Activated CD4-positive, CD25-positive, alpha-beta regulatory T cell treated with anti-CD3 and anti-CD28 coated beads, Interleukin-2, amount 50 U/mL, for 72 hours (primary cell): ENCODE results near the gene AKT1S1.

Experiments
- DNase-seq: peaks from one replicate; pipeline ENCODE4 v3.0.0; 2021

The AKT1S1 gene

DNA sequence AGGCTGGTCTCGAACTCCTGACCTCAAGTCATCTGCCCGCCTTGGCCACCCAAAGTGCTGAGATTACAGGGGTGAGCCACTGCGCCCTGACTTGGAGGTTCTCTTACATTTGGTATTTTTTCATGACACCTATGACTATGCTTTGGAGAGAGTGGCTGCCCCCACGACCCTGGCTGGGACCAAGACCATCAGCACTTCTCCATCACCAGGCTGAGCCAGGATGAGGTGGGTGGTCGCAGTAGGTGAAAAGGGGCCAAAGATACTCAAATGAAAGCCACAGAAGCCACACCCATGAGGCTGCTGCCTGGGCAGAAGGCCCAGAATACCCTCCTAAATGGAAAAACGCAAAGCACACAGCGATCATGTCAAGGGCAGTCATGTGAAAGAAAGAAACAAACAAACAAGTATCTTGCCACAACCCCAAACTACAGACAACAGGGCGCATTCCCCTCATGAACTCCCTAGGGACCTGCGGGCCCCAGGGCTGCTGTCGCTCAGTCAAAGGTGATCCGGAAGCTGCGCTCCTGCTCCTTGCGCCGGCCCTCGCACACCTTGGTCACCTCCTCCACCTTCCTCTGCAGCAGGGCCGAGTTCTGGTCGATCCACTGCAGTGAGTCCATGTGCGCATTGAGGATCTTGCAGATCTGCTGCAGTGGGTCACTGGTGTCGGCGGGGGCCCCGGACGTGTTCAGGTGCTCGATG, 30.7 kb upstream of the AKT1S1 start:
- DNase-seq: no peak

DNA sequence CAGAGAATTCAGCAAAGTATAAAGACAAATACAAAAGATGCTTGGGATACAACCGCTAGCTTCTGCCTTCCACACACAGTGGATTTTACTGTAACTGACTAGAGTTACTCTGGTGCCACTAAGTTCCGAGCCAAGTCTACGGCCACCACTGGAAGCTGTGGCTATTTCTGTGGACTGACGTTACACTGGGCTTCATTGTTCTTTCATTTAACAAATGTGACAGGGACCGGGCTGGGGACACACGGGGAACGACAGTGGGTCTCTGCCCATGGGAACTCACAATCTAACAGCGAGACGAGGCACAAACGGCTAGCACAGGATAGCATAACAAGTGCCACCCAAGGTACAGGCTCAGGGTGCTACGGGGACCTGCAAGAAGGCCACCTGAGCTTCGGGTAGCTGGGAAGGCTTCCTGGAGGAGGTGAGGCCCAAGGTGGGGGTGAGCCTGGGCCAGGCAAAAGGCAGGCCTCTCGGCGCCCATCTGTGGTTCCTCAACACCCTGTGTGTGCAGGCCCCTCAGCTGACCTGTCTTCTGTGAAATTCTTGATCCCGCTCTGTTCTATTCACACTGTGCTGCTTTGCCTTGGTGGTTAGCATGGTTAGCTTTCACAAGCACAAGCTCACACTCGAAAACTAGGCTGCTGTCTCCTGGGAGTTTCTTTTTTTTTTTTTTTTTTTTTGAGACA, 29.9 kb upstream of the AKT1S1 start:
- no peak for DNase-seq

DNA sequence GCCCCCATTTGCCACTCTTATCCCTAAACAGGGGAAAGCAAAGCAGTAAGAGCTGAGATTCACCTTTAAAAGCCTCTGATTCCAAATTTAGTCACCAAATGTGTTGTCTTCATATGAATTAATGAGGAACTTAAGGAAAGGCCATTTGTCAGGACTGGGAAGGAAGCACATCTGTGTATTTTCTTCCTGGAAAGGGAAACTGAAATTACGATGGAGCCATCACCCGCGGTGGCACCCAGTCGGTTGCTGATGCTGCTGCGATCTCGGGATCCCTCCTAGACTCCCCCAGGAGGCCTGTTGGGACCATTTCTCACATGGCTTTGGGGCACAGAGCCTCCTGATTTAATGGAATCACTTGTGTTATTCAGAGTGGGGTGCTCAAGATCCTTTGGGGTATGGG, 27.0 kb upstream of the AKT1S1 start:
- DNase-seq: no peak

GRCh38 chr19:49896863-49897621, 19.9 kb upstream of the AKT1S1 start, which contains the start of gene IL4I1:
TSS of gene IL4I1 (minus strand) at chr19:49896887. CDS start at chr19:49896160, 727 bp downstream.
- DNase-seq: peak; percentile 64

DNA sequence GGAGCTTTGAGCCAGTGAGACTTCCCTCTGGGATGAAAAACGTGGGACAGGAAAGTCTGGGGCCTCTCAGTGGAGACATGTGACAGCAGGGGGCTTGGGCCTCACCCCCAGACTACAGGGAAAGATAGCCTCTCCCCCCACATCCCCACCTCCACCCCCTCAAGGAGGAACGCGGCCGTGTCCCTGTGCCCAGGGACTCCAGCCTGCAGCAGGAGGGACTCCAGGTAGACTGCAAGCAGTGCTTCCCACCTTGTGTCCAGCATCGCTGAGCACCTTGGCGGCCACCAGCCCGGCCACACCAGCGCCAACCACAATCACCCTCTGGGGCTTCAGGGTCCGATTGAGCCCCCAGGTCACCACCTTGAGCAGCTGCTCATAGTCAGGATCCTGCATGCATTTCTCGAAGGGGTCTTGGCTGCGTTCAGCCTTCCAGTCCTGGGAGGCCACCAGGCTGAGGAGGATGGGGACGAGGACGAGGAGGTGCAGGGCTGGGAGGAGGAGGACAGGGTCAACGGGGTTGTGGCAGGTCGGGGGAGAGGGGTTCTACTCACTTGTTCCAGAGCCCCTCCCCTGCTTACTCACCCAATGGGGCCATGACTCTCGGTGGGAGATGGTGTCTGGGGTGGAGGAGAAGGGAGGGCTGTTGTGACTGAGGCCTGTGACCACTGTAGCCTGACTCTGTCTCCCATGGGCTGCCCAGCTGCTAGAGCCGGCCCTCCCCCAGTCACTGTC, 18.6 kb upstream of the AKT1S1 start:
- no peak for DNase-seq

DNA sequence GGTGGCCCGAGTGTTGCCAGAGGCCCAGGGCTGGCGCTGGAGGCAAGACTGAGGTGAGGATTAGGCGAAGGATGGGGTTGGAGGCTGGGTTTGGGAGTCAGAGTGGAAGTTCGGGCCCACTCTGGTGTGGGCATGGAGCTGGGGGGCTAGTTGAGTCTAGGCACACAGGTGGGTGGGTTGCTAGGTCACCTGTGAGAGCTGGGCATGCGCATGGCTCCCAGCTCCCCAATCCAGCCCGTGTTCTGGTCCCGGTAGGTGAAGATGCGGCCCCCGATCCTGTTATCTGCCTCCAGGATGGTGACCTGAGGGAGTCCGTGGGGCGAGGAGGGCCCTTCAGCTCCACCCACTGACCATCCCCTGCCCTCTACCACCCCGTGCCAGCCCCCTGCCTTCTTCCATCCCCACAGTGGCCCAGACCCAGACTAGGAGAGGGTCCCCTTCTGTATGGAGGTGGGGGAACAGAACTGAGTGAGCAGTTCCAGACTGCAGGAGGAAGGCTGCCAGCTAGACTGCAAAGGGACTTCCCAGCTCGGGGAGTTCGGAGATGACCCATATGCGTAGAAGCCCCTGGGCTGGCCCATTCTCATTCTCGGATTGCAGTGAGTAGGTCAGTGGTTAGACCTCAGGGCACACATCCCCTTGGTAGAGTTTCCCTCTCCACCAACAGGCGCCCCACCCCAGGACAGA, 17.9 kb upstream of the AKT1S1 start:
- peak; percentile 50 for DNase-seq

DNA sequence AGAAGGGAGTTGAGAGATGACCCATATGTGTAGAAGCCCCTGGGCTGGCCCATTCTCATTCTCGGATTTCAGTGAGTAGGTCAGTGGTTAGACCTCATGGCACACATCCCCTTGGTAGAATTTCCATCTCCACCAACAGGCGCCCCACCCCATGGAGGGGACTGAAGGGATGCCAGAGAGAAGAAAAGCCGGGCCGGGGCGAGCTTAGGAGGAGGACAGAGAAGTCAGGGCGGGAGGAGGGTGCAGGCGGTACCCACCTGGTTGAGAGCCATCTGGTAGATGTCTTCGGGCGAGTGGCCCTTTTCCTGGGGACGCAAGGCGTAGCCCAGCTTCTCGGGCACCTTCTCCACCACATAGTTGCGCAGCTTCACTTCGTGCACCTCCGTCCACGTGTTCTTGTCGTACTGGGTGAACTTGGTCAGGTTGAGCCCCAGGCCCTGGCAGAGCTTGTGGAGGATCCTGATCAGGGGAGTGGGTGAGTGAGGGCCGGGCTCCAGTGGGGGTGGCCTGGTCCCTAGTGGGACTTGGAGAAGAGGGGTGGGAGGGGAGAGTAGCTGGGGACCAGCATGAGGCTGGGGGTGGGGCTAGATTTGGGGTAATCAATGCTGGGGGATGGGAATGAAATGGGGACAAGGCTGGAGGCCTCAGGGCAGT, 17.0 kb upstream of the AKT1S1 start:
- DNase-seq: no peak

- DNase-seq: no peak
Observed at GRCh38 chr19:49892716-49893115, 15.6 kb upstream of the AKT1S1 start.

GRCh38 chr19:49891393-49891792, 14.2 kb upstream of the AKT1S1 start:
- DNase-seq: no peak

GRCh38 chr19:49890349-49891311, 13.5 kb upstream of the AKT1S1 start:
- peak; percentile 57 for DNase-seq

GRCh38 chr19:49889687-49890348, 12.7 kb upstream of the AKT1S1 start:
- peak; percentile 76 for DNase-seq

DNA sequence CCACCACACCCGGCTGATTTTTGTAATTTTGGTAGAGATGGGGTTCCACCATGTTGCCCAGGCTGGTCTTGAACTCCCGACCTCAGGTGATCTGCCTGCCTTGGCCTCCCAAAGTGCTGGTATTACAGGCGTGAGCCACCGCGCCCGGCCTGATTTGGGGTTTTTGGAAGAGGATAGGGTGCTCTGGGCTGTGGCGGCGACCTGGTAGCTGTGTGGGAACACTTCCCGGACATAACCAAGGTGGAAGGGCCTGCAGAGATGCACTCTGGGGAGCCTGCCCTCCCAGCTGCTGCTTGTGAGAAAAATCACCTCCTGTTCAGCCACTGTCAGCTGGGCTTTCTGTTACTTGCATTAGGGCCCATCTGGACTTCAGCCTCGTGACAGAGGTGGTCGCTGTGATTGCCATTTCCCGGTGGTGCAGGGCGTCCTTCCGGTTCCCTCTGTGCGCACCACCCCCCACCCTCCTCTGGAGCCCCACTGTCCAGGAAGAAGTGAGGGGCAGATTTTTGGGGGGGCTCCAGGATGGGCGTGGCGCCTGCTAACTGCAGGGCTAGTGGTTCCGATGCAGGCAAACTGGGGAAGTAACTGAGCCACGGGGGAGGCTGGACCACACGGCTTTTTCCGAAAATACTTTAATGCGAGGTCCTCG, 12.0 kb upstream of the AKT1S1 start:
- DNase-seq: no peak

DNA sequence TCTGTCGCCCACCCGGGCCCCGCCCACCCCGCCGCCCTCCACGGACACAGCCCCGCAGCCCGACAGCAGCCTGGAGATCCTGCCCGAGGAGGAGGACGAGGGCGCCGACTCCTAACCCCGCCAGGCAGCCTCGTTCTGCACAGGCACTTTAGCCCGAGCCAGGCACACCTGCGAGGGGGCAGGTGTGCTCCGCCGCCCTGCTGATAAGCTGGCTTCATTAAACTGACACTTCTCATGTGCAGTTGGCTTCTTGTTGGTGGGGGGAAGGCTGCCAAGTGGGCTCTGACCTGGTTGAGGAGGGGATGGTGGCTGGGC, 11.3 kb upstream of the AKT1S1 start:
- no peak for DNase-seq

DNA sequence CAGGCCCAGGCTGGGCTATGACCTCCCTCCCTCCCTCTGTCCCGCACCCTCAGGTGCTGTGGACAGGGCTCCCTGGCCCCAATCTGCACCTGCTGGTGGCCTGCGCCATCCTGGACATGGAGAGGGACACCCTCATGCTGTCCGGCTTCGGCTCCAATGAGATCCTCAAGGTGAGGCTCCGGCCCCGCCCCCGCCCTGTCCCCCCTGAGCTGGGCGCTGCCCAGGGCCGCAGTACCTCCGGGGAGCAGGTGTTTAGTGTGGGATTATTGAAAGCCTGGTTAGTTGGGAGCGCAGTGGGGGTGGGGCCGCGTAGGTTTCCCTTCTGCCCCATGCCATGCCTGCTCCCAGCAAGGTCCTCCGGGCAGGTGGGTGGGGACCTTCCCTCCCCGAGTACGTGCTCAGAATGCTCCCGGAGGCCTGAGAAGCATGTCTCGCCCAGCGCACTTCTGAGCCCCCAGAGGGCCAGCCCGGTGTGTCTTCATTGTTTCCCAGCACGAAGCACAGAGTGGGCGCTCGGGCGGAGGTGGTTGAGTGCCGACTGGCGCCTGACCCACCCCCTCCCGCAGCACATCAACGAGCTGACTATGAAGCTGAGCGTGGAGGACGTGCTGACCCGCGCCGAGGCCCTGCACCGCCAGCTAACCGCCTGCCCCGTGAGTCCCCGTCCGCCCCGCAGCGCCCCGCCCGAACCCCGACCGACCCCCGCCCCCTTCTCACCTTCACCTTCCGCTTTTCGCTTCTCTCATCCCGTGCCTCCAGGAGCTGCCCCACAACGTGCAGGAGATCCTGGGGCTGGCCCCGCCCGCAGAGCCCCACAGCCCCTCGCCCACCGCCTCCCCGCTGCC, 10.7 kb upstream of the AKT1S1 start:
- DNase-seq: no peak

DNA sequence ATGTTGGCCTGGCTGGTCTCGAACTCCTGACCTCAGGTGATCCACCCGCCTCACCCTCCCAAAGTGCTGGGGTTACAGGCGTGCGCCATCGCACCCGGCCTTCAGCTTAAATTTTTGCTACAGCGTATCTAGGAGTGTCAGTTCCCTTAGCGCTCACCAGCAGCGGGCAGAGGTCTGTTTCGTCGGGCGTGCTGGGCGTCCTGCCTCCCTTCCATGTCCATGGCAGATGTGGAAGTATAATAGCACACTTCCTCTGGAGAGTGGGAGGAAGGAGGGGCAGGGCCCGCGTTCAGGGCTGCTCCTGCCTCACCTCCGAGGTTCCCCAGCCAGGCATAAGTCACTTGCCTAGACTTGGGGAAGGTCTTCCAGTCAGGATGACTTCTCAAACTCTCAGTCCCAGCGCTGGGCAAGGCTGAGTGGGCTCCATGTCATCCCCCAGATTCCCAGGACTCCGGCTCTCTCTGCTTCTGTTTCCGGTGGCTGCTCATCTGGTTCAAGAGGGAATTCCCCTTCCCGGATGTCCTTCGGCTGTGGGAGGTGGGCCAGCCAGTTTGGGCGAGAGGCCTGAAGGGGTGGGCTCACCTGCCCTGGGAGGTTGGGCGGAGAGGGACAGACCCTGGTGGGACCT, 10.0 kb upstream of the AKT1S1 start:
- DNase-seq: no peak

GRCh38 chr19:49884760-49885159, 7.6 kb upstream of the AKT1S1 start:
- DNase-seq: no peak

GRCh38 chr19:49884109-49884508, 7.0 kb upstream of the AKT1S1 start:
- DNase-seq: no peak

DNA sequence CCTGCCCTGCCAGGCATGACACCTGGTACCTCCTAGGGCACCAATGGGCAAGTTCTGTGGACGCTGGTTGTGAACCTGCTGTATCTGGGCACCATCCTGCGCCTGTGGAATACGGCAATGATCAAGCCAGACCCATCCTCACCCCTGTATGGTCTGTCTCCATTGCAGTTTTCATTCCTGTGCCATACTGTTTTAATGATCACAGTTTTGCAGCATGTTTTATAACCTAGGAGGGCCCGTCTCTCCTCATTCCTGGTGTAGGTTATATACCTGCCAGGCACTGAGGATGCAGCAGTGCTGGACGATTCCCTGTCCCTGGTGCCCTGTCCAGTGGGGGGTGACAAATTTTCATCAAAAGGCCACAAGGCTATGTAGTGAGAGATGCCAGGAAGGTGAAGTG, 5.9 kb upstream of the AKT1S1 start:
- no peak for DNase-seq
